ENCODE results near the gene DDX39A.

DDX39A gene

DNA sequence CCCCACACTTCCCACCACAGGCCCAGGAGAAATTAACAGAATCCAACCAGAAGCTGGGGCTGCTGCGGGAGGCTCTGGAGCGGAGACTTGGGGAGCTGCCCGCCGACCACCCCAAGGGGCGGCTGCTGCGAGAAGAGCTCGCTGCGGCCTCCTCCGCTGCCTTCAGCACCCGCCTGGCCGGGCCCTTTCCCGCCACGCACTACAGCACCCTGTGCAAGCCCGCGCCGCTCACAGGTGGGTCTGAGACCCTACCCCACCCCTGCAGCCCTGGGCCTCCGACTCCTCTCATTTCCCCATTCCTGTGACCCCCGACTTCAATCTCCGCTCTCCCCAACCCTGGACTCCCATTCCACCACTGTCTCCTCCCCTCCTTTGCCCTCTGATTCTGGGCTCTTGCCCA lies 31.7 kb upstream of the DDX39A start:
- TF ChIP-seq, protein P1, sequence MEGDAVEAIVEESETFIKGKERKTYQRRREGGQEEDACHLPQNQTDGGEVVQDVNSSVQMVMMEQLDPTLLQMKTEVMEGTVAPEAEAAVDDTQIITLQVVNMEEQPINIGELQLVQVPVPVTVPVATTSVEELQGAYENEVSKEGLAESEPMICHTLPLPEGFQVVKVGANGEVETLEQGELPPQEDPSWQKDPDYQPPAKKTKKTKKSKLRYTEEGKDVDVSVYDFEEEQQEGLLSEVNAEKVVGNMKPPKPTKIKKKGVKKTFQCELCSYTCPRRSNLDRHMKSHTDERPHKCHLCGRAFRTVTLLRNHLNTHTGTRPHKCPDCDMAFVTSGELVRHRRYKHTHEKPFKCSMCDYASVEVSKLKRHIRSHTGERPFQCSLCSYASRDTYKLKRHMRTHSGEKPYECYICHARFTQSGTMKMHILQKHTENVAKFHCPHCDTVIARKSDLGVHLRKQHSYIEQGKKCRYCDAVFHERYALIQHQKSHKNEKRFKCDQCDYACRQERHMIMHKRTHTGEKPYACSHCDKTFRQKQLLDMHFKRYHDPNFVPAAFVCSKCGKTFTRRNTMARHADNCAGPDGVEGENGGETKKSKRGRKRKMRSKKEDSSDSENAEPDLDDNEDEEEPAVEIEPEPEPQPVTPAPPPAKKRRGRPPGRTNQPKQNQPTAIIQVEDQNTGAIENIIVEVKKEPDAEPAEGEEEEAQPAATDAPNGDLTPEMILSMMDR (IDR thresholded peaks at IDR 0.05; ENCODE audit: extremely low read depth, insufficient read depth, missing control alignments): no peak
- no peak for DNase-seq (ENCODE audit: low spot score)
- in situ Hi-C loops (cut with MboI; ENCODE audit: low pct_unique_long_range_greater_than_20kb, low sequenced_read_pairs, unreplicated experiment): no loop called here

DNA sequence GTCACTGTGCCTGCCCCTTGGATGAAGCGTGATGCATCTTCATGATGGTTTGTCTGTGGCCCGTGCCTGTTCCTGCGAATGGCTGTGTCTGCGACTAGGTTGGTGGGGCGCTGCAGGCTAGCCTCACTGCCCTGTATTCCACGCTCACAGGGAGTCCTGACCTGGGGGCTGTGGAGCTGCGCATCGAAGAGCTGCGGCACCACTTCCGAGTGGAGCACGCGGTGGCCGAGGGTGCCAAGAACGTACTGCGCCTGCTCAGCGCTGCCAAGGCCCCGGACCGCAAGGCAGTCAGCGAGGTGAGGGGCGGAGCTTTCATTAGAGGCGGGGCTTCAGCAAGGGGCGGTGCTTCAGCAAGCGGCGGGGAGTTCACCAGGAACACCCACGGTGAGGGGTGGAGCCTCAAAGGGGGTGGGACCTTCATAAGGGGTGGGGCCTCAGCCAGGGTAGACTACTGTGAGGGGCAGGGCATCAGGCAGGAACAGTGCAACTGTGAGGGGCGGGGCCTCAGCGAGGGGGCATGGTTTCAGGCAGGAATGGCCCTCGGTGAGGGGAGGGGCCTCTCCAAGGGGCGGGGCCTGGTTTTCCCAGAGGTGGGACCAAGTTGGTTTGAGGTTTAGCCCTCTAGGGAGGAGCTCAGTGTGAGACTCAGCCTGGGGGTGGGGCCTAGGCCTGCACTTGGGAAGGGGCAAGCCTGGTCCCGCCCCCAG lies 31.2 kb upstream of the DDX39A start:
- in situ Hi-C loops (cut with MboI; ENCODE audit: low pct_unique_long_range_greater_than_20kb, low sequenced_read_pairs, unreplicated experiment): no loop called here
- TF ChIP-seq, protein P1 (IDR thresholded peaks at IDR 0.05; ENCODE audit: extremely low read depth, insufficient read depth, missing control alignments): no peak
- peak; percentile 76 for DNase-seq (ENCODE audit: low spot score)

DNA sequence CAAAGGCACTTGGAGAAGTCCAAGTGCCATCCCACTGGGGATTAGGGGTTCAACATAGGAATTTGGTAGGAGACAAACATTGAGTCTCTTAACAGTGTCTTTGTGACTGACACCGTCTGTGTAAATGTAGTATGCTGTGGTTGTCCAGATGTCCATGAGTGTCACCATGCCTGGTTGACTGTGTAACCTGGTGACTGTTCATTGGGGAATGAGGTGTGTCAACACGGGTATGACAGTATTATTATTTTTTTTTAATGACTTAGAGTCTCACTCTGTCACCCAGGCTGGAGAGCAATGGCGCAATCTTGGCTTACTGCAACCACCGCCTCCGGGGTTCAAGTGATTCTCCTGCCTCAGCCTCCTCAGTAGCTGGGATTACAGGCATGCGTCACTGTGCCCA lies 30.2 kb upstream of the DDX39A start:
- TF ChIP-seq, protein P1 (IDR thresholded peaks at IDR 0.05; ENCODE audit: extremely low read depth, insufficient read depth, missing control alignments): no peak
- in situ Hi-C loops (cut with MboI; ENCODE audit: low pct_unique_long_range_greater_than_20kb, low sequenced_read_pairs, unreplicated experiment): no loop called here
- no peak for DNase-seq (ENCODE audit: low spot score)

DNA sequence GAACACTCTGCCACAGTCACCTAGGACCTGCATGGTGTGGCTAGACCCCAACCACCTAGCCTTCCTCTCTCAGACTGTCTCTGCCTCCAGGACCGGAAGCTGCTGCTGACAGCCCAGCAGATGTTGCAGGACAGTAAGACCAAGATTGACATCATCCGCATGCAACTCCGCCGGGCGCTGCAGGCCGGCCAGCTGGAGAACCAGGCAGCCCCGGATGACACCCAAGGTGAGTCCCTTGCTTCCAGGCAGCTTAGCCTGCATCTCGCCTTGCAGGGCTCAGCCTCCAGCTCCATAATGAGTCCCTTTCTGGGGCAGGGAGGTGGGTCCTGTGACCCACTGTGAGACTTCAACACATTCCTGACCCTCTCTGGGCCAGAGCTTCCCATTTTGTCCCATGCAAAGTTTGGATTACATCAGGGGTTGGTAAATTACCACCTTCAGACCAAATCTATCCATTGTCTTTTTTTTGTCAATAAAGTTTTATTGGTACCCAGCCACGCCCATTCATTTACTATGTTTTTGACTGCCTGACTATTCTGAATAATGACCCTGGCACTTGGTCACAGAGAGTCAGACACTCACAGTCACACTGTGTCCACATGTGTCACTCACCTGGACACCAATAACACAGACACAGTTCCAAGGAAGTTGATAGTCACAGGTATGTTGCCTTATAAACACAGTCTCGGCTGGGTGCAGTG lies 27.3 kb upstream of the DDX39A start:
- TF ChIP-seq, protein P1 (IDR thresholded peaks at IDR 0.05; ENCODE audit: extremely low read depth, insufficient read depth, missing control alignments): no peak
- in situ Hi-C loops (cut with MboI; ENCODE audit: low pct_unique_long_range_greater_than_20kb, low sequenced_read_pairs, unreplicated experiment): no loop called here
- DNase-seq (ENCODE audit: low spot score): no peak

DNA sequence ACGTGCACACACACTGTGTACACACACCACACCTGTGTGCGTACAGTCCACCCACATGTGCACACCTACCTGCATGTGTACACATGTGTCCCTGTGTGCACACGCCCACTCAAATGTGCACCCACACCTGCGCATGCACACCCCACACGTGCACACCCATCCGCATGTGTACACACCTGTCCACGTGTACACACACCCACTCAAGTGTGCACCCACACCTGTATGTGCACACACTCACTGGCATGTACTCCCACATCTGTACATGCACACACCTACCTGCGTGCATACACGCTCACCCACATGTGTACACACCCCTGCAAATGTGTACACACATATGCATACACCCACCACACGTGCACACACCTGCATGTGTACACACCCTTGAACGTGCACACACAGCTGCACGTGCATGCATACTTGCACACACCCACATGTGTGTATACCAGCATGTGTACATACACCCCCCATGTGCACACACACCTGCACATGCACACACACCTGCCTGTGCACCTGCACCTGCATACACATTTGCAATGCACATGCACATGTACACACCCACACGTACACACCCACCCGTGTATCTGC lies 24.6 kb upstream of the DDX39A start:
- TF ChIP-seq, protein P1 (IDR thresholded peaks at IDR 0.05; ENCODE audit: extremely low read depth, insufficient read depth, missing control alignments): no peak
- DNase-seq (ENCODE audit: low spot score): no peak
- in situ Hi-C loops (cut with MboI; ENCODE audit: low pct_unique_long_range_greater_than_20kb, low sequenced_read_pairs, unreplicated experiment): no loop called here

DNA sequence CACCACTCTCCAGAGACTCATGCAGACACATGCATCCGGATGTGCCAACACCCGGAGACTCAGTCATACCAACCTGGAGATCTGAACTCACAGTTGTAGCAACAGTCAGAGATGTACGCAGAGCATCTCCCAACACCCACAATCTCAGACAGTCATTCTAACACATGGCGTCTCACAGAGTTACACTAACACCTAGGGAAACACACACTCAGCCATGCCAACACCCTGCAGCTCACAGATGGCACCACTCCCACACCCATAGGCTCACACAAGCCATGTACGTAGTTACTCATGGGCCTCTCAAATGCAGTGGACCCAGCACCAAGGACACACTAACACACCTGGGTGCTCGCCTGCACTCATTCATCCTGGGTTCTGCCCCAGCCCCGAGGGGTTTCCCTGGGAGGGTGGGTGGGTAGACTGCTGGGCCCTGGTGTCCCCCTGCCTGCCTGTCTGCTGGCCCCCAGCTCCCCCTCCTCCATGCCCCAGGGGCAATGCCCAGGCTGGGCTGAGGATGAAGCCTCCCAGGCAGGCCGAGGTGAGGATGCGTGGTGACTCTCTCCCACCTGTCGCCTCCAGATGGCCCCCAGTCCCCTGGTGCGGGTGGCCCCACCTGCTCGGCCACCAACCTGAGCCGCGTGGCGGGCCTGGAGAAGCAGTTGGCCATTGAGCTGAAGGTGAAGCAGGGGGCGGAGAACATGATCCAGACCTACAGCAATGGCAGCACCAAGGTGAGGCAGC lies 23.9 kb upstream of the DDX39A start:
- in situ Hi-C loops (cut with MboI; ENCODE audit: low pct_unique_long_range_greater_than_20kb, low sequenced_read_pairs, unreplicated experiment): no loop called here
- TF ChIP-seq, protein P1 (IDR thresholded peaks at IDR 0.05; ENCODE audit: extremely low read depth, insufficient read depth, missing control alignments): no peak
- DNase-seq (ENCODE audit: low spot score): no peak
